ENCODE data around the gene CCNB2.

CCNB2 gene

GRCh38 chr15:59170295-59171066 lies 65.5 kb downstream of the CCNB2 start:
- peaks cover 0 to 5% of the 10 kb centered on the region in 2 experiments; a peak in 2 of 3 replicates for H3K36me3 ChIP-seq (ENCODE audit: control insufficient read depth in 2 of 2, insufficient read depth in 1 of 2, low read length in 2 of 2)
- no peaks in the 10 kb centered on the region for H3K9me3 ChIP-seq (ENCODE audit: control insufficient read depth, insufficient read depth, low read depth, low read length)
- H3K4me3 ChIP-seq (ENCODE audit: low read depth, low read length) = no peak overlapping the region
- POLR2A ChIA-PET = no interaction called here
- CTCF ChIA-PET = interaction anchor here (0.6 to 0.7 kb wide), 2 partner anchors 23 to 303 kb away, joined by 3 read pairs; no protein-coding TSS in a partner anchor
- peaks cover 5% of the 10 kb centered on the region; the same call in 1 of the 2 replicates for H3K4me1 ChIP-seq (ENCODE audit: control insufficient read depth, insufficient read depth, low read length)
- TF ChIP-seq ZNF548 (tag by site-specific recombination; IDR thresholded peaks at IDR 0.05) (no peak), PRDM2 (tag by site-specific recombination; IDR thresholded peaks at IDR 0.05; ENCODE audit: borderline replicate concordance) (no peak), ZNF449 (tag by site-specific recombination; IDR thresholded peaks at IDR 0.05) (peak; percentile 94), GLIS1 (tag by site-specific recombination; IDR thresholded peaks at IDR 0.05) (0 out of 2 replicates have a peak, but pooled peaks have one; percentile 9), ZIC2 (tag by site-specific recombination; IDR thresholded peaks at IDR 0.05) (peak; percentile 87; the same call in 1 of the 2 replicates)
- H3K27ac ChIP-seq (ENCODE audit: extremely low read depth, low read depth, low read length) = no peak overlapping the region

DNA sequence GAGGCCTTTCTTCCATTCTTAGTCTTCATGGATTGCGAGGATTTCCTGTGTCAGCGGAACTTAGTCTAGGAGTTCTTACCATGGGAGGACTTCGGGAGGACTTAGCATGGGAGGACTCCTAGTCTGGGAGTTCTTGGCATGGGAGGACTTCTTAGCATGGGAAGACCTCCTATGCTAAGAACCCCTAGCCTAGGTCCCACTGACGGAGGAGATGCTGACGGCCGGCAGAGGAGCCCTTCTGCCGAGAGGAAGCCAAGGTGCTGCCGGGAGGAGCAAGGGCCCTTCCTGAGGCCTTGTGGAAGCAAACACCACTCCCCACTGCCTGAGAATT lies 66.1 kb downstream of the CCNB2 start:
- no peaks in the 10 kb centered on the region for H3K9me3 ChIP-seq (ENCODE audit: control insufficient read depth, insufficient read depth, low read depth, low read length)
- no peak overlapping the region for H3K4me3 ChIP-seq (ENCODE audit: low read depth, low read length)
- POLR2A ChIA-PET = no interaction called here
- H3K4me1 ChIP-seq (ENCODE audit: control insufficient read depth, insufficient read depth, low read length) = 0 out of 2 replicates have a peak, but pooled peaks cover 2% of the 10 kb centered on the region
- TF ChIP-seq KLF10 (tag by site-specific recombination; IDR thresholded peaks at IDR 0.05) = no peak
- no peak for TF ChIP-seq ZBTB10 (tag by site-specific recombination; IDR thresholded peaks at IDR 0.05)
- no peak for TF ChIP-seq ZNF600 (tag by site-specific recombination; IDR thresholded peaks at IDR 0.05)
- no peak for TF ChIP-seq ZNF596 (tag by site-specific recombination; IDR thresholded peaks at IDR 0.05)
- TF ChIP-seq ZNF707 (tag by site-specific recombination; IDR thresholded peaks at IDR 0.05) = no peak
- TF ChIP-seq, protein P1, sequence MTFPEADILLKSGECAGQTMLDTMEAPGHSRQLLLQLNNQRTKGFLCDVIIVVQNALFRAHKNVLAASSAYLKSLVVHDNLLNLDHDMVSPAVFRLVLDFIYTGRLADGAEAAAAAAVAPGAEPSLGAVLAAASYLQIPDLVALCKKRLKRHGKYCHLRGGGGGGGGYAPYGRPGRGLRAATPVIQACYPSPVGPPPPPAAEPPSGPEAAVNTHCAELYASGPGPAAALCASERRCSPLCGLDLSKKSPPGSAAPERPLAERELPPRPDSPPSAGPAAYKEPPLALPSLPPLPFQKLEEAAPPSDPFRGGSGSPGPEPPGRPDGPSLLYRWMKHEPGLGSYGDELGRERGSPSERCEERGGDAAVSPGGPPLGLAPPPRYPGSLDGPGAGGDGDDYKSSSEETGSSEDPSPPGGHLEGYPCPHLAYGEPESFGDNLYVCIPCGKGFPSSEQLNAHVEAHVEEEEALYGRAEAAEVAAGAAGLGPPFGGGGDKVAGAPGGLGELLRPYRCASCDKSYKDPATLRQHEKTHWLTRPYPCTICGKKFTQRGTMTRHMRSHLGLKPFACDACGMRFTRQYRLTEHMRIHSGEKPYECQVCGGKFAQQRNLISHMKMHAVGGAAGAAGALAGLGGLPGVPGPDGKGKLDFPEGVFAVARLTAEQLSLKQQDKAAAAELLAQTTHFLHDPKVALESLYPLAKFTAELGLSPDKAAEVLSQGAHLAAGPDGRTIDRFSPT (tag by site-specific recombination; IDR thresholded peaks at IDR 0.05) = no peak
- TF ChIP-seq, protein P2, sequence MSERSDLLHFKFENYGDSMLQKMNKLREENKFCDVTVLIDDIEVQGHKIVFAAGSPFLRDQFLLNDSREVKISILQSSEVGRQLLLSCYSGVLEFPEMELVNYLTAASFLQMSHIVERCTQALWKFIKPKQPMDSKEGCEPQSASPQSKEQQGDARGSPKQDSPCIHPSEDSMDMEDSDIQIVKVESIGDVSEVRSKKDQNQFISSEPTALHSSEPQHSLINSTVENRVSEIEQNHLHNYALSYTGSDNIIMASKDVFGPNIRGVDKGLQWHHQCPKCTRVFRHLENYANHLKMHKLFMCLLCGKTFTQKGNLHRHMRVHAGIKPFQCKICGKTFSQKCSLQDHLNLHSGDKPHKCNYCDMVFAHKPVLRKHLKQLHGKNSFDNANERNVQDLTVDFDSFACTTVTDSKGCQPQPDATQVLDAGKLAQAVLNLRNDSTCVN (tag by site-specific recombination; optimal IDR thresholded peaks at IDR 0.05) = no peak
- CTCF ChIA-PET = interaction anchor here (0.6 to 0.7 kb wide), 2 partner anchors 24 to 303 kb away, joined by 3 read pairs; no protein-coding TSS in a partner anchor
- H3K36me3 ChIP-seq (ENCODE audit: control insufficient read depth in 2 of 2, insufficient read depth in 1 of 2, low read length in 2 of 2) = peaks cover 0 to 5% of the 10 kb centered on the region in 2 experiments; a peak in 2 of 3 replicates
- no peak overlapping the region for H3K27ac ChIP-seq (ENCODE audit: extremely low read depth, low read depth, low read length)
